ENCODE results near the gene PDE4B. TPM values are rescaled to one million over a fixed set of nuclear protein-coding genes. Genes with fewer than 3 reads are reported as not detected.
A peak's percentile ranks its signal among the peaks of the same experiment; 100 is the strongest.

The PDE4B gene
- total and polyA plus RNA-seq, 7 donors, result 4.1 to 191 (median 16.3) TPM

GRCh38 chr1:66206563-66207144, 414.0 kb downstream of the PDE4B start:
- Histone ChIP-seq H3K27me3 (ENCODE audit: insufficient read depth in 3 of 3, low read length in 2 of 3) (no peaks in the 10 kb centered on the region), H3K27ac (no peak overlapping the region), H3K36me3 (ENCODE audit: insufficient read depth in 1 of 2, low read depth in 1 of 2) (no peaks in the 10 kb centered on the region), H3K9me3 (no peaks in the 10 kb centered on the region), H3K4me3 (no peak overlapping the region), H3K4me1 (no peaks in the 10 kb centered on the region)
- 55 to 62% (median 58%) methylated on average over 2 of the region's 2 CpGs for WGBS, 3 donors
- intact Hi-C loops (cut with DNase I), result no loop called here
- DNase-seq (no peak), ATAC-seq (no peak)
- no peak for TF ChIP-seq CTCF (IDR thresholded peaks at IDR 0.05)

DNA sequence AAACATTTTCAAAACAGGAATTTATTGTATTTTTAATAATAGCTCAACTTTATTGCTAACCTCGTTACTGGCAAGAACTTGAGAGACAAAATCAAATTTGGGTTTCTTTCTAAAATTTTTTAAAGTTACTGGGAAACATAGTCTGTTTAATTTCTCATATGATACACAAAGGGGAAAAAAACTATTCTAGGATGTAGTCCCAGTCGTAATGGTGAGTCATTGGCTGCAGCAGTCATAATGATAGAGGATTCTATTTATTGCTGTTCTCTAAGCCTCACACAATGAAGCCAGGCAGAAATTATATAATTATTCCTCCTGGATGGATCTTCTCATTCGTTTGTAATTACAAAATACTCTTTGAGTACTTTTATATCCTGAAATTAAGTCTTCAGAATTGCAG, 414.8 kb downstream of the PDE4B start:
- TF ChIP-seq CTCF (IDR thresholded peaks at IDR 0.05), result no peak
- peak; percentile 87 to 90 (median 89) for ATAC-seq
- no peak overlapping the region for H3K27ac ChIP-seq

GRCh38 chr1:66208632-66209031, 415.9 kb downstream of the PDE4B start:
- TF ChIP-seq CTCF (IDR thresholded peaks at IDR 0.05), result no peak
- no peaks in the 10 kb centered on the region for H3K36me3 ChIP-seq (ENCODE audit: insufficient read depth in 1 of 2, low read depth in 1 of 2)
- DNase-seq (no peak), ATAC-seq (no peak)
- H3K4me1 ChIP-seq, result no peaks in the 10 kb centered on the region
- H3K27ac ChIP-seq, result no peak overlapping the region
- H3K9me3 ChIP-seq, result no peaks in the 10 kb centered on the region
- no peak overlapping the region for H3K4me3 ChIP-seq
- H3K27me3 ChIP-seq (ENCODE audit: insufficient read depth in 3 of 3, low read length in 2 of 3), result no peaks in the 10 kb centered on the region
- intact Hi-C loops (cut with DNase I), result no loop called here

More for the DNA sequence above, 414.8 kb downstream of the PDE4B start:
- no peak overlapping the region for H3K4me3 ChIP-seq
- H3K9me3 ChIP-seq, result no peaks in the 10 kb centered on the region
- intact Hi-C loops (cut with DNase I), result no loop called here
- WGBS, 3 donors, result 30 to 37% (median 31%) methylated on average over 3 of the region's 3 CpGs
- H3K36me3 ChIP-seq (ENCODE audit: insufficient read depth in 1 of 2, low read depth in 1 of 2), result no peaks in the 10 kb centered on the region
- no peaks in the 10 kb centered on the region for H3K27me3 ChIP-seq (ENCODE audit: insufficient read depth in 3 of 3, low read length in 2 of 3)
- no peaks in the 10 kb centered on the region for H3K4me1 ChIP-seq
- no peak for DNase-seq

- Histone ChIP-seq H3K4me3 (no peak overlapping the region), H3K9me3 (no peaks in the 10 kb centered on the region), H3K36me3 (ENCODE audit: insufficient read depth in 1 of 2, low read depth in 1 of 2) (no peaks in the 10 kb centered on the region), H3K27me3 (ENCODE audit: insufficient read depth in 3 of 3, low read length in 2 of 3) (no peaks in the 10 kb centered on the region), H3K4me1 (no peaks in the 10 kb centered on the region), H3K27ac (no peak overlapping the region)
- 76 to 80% (median 77%) methylated on average over 4 of the region's 4 CpGs for WGBS, 3 donors
- intact Hi-C loops (cut with DNase I), result no loop called here
- ATAC-seq (no peak), DNase-seq (no peak)
- TF ChIP-seq CTCF (IDR thresholded peaks at IDR 0.05), result no peak
Measured at GRCh38 chr1:66210635-66211244, 418.0 kb downstream of the PDE4B start.

DNA sequence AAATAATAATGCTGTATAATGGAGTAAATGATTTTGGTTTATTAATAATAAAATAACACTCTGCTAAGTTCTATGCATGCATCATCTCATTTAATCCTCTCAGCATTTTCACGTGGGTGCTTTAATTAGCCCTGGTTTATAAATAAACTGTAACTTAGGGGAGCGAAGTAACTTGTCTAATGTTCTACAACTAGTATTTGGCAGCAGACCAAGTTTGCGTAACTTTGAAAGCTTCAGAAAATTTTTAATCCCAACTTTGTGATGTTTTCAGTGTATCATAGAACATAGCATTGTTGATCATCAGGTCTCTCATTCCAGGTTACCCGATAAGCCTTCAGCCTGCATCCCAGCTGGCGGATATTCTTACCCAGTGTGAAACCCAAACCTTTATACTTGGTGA, 418.8 kb downstream of the PDE4B start:
- no peaks in the 10 kb centered on the region for H3K9me3 ChIP-seq
- intact Hi-C loops (cut with DNase I), result no loop called here
- no peaks in the 10 kb centered on the region for H3K4me1 ChIP-seq
- ATAC-seq (no peak), DNase-seq (no peak)
- H3K4me3 ChIP-seq, result no peak overlapping the region
- no peak overlapping the region for H3K27ac ChIP-seq
- 34 to 54% (median 40%) methylated on average over 5 of the region's 5 CpGs for WGBS, 3 donors
- H3K36me3 ChIP-seq (ENCODE audit: insufficient read depth in 1 of 2, low read depth in 1 of 2), result no peaks in the 10 kb centered on the region
- H3K27me3 ChIP-seq (ENCODE audit: insufficient read depth in 3 of 3, low read length in 2 of 3), result no peaks in the 10 kb centered on the region
- no peak for TF ChIP-seq CTCF (IDR thresholded peaks at IDR 0.05)

Data from psoas muscle (tissue), 8 donors.